GM04503 (cell line): Measurements from ENCODE around the gene ERN2.
"Not testable (repeated sequence)": the region's sequence is repeated elsewhere in the genome, so short reads cannot be mapped to it uniquely, and the experiment has no call there.

ENCODE experiments used
- DNase-seq: peaks from one replicate; pipeline ENCODE4 v3.0.0-alpha.2; 2012; ENCODE audit warnings: low read depth

The ERN2 gene

DNA sequence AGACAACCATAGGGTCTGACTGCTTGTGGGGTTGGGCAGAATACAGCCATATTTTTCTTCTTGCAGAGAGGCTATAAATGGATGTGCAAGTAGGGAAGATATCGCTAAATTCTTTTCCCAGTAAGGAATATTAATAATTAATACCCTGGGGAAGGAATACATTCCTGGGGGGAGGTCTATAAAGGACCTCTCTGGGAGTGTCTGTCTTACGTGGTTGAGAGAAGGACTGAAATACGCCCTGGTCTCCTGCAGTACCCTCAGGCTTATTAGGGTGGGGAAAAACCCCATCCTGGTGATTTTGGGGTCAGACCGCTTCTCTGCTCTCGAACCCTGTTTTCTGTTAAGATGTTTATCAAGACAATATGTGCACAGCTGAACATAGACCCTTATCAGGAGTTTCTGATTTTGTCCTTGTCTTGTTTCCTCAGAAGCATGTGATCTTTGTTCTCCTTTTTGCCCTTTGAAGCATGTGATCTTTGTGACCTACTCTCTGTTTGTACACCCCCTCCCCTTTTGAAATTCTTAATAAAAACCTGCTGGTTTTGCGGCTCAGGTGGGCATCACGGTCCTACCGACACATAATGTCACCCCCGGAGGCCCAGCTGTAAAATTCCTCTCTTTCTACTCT is 9.7 kb upstream of the ERN2 start:
- DNase-seq = not testable (repeated sequence)

GRCh38 chr16:23716484-23716883 is 3.5 kb upstream of the ERN2 start:
- no peak for DNase-seq

DNA sequence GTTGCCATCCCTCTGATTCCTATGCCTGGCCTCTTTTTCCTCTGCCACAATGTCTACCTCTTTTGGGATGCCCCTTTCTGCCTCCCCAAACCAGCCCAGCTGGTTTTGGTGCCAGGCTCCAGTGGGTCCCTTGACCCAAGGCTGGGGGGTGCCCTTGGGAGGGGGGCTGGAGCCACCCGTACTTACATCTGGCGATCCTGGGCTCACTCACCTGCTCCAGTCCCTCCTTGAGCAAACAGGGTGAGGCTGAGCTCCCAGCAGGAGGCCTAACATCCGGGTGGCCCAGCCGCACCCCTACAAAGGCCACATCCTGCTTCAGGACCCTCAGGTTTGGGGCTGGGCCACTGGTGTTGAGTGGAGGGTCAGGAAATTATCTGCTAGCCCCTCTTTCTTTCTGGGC is 1.2 kb downstream of the ERN2 start:
- DNase-seq = no peak

GRCh38 chr16:23710504-23710903 is 2.5 kb downstream of the ERN2 start:
- DNase-seq = no peak

GRCh38 chr16:23710008-23710407 is 3.0 kb downstream of the ERN2 start:
- no peak for DNase-seq

DNA sequence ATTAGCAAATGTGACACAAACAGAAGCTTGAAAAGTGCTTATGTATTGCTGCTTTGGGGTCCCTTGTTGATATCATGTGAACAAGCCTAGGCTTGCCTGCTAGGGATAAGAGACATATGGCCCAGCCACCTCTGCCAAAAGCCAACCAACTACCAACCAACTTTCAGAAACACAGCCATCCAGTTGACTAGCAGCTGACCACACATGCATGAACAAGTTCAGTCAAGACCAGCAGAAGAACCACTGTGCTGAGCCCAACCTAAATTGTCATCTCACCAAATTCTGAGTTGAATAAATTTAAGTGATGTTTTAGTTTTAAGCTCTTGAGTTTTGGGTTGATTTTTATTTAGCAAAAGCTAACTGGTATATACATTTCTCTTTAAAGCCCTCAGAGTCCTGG is 3.5 kb downstream of the ERN2 start:
- DNase-seq = no peak

DNA sequence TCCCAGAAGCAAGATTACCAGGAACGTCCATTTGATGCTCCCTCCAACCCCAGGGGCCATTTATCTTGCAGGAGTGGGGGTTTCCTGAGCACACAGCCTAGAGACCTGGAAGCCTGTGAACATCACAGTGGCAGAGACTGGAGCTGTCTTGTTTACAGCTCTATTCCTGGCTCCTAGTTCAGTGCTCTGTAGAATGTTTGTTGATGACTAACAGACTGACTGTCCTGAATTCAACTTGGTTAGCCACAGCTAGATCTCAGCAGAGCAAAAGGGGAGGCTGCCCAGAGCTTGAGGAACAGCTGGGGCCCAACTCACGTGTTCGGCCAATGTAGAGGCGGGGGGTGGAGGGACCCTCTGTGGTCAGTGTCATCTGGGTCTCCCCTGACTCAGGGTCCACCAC is 6.6 kb downstream of the ERN2 start:
- DNase-seq = no peak

DNA sequence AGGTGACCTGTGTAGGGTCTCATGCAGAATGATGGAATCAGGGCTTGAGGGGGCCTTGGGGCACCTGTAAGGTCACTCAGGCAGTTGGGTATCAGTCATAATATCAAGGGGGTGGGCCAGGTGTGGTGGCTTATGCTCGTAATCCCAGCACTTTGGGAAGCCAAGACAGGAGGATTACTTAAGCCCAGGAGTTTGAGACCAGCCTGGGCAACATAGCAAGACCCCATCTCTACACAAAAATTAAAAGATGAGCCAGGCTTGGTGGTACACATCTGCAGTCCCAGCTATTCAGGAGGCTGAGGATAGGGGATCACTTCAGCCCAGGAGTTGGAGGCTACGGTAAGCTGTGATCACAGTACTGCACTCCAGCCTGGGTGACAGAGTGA is 7.5 kb downstream of the ERN2 start:
- DNase-seq = no peak

- DNase-seq = no peak
Measured at GRCh38 chr16:23704772-23705516, 8.1 kb downstream of the ERN2 start.

- no peak for DNase-seq
Measured at GRCh38 chr16:23702951-23703350, 10.1 kb downstream of the ERN2 start.

GRCh38 chr16:23701045-23701444 is 12.0 kb downstream of the ERN2 start:
- DNase-seq = no peak

DNA sequence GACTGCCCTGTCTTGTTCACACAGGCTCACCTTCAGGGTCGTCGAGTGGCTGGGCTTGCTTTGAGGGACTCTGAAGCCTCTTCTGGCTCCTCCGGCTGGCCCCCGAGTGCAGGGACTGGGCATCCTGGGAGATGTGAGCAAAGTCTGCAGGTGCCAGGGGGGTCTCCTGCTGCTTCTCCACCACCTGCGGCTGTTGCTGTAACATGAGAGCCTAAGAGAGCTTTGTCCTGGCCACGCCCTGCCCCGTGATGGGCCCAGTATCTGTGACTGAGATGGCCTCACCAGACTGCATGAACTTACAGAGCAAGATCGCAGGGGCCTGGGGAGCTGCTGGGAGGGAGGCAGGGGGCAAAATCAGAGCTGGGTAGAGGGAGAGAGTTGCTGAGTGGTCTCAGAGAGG is 12.5 kb downstream of the ERN2 start:
- no peak for DNase-seq

GRCh38 chr16:23700093-23700492 is 12.9 kb downstream of the ERN2 start:
- no peak for DNase-seq

DNA sequence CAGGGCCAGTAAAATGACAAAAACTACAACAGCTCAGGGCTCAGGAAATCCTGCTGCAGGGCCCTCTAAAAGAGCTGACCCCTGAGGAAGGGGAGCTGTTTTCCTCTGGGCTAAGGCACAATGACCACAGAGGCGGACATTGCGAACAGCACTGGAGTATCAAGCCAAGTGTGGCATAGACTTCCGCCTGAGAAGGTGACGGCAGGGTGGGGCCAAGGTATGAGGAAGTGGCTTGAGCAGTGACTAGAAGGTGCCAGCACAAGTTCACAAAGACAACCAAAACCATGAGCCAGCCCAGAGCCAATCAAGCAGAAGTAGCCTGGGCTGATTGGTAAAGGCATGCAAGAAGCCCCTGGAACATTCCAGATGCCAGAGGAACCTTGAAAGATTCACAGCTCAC is 13.9 kb downstream of the ERN2 start:
- DNase-seq = no peak

DNA sequence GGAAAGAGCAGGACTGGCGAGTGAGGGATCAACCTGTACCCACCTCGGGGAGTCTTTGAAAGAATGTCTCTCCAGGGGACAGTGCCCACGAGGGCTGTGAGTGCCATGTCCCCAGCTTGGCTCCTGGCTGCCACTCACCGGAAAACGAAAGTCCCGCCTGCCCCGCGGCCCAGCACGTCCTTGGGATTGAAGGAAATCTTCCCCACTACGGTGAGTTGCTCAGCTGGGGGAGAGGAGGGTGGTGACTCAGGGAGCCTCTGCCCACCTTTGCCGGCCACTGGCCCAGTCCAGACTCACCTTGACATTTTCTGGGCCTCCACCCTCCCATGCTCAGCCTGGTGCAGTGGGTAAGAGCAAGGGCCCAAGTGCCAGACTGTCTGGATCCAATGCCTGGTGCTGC is 17.3 kb downstream of the ERN2 start:
- no peak for DNase-seq

DNA sequence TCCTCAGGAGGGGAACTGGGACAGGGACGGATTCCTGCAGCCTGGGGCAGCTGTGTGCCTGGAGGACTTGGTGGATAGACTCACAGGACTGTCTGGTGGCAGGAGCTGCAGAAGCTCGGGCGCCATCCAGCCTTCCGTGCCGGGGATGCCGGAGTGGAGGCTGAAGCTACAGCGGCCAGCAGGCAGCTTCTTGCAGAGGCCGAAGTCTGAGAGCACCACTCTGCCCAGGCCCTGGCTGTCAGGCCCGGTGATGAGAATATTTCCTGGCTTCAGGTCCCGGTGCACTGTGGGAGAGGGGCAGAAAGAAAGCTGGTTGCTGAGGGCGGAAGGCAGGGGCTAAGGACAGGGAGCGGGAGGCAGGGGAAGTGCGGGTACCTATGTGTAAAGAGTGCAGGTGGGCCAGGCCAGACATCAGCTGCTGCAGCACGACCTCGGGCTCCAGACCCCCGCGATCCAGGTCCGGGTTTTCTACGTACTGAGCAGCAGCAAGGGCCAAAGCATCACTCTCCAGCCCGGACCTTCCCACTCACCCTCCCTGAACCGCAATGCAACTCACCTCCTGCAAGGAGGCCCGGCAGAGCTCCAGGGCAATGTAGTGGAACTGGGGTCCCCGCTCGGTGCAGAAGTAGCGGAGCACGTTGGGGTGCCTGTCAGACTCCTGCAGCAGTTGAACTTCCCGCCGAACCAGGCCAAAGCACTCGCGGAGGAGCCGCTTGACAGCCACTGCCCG is 18.2 kb downstream of the ERN2 start:
- DNase-seq = no peak

- no peak for DNase-seq
Measured at GRCh38 chr16:23694265-23694643, 18.8 kb downstream of the ERN2 start.

DNA sequence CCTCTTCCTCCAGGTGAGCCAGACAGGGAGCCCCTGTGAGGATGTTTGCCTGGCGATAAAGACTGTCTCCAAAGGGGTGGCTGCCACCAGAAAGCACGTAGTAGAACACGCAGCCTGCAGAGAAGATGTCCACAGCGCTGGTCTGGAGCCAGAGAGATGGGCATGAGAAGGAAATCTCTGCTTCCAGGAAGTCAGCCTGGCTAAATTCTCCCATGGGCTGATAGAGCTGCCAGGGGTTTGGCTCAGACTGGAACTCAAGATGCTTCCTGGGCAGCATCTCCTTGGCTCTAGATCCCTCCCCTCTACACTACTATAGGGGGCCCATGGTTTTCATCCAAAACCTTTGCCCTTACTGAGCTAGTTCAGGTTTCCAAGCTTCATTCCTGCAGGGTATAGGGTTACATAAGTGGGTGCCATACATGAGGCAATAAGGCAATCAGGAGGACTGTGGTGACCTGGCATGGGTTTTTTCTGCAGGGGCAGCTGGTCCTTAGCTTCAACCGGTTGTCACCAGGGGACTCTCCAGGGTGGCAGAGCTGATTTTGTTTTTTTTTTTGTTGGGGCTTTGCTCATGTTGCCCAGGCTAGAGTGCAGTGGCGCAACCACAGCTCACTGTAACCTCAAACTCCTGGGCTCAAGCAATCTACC is 20.7 kb downstream of the ERN2 start:
- no peak for DNase-seq

GRCh38 chr16:23691483-23692189 is 21.4 kb downstream of the ERN2 start:
- DNase-seq = no peak

DNA sequence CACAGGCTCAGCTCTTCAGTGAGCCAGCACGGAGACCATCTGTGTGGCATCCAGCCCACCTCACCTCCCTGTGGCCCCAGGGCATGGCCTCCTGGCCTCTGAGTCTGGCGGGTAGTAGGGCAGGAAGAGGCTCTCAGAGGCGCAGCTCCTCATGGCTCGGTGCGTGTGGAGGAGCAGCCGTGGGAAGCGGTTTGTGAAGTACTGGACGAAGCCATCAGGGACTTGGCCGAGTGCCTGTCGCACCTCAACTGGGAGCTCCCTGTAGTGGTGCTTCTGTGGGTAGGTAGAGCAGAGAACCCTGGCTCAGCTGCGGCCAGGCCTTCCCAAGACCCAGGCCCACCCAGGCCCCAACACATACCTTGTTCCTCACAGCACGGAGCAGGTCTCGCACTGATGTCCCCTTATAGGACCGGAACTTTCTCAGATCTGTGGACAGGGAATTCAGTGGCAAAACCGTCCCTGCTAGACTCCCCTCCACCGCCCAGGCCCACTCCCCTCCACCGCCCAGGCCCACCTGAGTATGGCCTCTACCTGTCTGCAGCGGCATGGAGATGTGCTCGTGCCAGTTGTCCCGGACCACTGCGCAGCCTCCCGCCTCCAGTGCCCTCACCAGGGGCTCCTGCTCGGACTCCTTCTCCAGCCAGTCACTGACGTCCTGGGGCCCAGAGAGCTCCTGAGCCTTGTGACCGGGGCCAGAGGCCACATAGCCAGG is 22.1 kb downstream of the ERN2 start:
- no peak for DNase-seq

DNA sequence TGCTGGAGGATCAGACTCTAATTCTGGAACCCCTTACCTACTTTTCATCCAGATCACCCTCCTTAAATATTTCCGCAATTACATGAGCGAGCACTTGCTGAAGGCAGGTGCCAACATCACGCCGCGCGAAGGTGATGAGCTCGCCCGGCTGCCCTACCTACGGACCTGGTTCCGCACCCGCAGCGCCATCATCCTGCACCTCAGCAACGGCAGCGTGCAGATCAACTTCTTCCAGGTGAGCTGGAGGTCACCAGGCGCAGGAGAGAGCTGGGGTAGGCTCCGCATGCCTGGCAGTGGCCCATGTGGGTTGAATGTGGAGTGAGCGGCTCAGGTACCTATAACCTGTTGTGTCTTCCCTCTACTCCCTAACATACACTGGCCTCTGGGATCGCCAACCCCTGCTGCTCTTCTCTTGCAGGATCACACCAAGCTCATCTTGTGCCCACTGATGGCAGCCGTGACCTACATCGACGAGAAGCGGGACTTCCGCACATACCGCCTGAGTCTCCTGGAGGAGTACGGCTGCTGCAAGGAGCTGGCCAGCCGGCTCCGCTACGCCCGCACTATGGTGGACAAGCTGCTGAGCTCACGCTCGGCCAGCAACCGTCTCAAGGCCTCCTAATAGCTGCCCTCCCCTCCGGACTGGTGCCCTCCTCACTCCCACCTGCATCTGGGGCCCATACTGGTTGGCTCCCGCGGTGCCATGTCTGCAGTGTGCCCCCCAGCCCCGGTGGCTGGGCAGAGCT is 23.4 kb downstream of the ERN2 start:
- no peak for DNase-seq
